ENCODE results near the gene FUT8.

Gene FUT8

GRCh38 chr14:65772921-65773574, 360.5 kb downstream of the FUT8 start:
- no peak for DNase-seq (ENCODE audit: low read depth in 2 of 2)

DNA sequence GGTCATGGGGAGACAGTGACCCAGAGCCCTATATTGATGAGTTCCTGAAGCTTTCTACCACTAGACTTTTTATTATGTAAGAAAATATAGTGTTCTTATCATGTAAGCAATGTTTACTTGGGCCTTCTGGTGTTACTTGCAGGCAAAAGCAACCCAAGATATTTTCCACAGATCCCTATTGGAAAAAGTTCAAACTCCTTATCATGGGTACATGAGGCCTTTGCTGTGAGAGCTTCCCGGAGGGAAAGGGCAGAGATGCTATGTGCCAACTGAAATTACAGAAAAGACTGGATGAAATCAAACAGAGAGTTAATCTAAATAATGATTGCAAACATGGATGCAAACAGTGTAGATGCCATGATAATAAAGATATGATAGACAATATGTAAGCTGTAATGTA, 361.5 kb downstream of the FUT8 start:
- DNase-seq (ENCODE audit: low read depth in 2 of 2) = no peak

DNA sequence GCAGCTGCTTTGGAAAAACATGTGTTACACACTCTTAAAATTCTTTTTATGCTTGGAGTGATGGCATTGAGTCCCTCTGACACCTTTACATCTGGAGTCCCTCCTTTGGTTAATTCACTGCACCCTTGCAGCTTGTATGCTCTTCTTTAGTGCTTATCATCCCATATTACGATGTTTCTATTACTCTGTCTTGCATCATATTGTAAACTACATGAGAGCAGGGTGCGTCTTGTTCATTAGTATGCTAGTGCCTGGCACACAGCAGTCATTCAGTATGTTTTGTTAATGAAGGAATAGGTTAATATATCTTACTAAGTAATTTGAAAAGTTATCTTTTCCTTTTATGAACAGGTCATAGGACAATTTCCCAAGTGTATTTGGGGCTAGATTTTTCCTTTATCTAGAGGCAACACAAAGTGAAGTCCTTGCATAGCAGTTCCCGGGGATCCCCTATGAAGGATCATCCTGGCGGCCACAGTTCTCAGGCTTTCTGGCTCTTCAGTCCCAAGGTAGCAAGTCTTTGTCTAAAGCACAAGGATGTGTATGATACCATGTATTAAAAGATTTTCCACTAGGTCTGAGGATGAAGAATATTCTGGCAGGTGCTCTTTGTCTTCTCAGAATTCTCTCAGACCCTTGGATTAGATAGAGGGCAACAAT, 363.8 kb downstream of the FUT8 start:
- DNase-seq (ENCODE audit: low read depth in 2 of 2) = no peak

GRCh38 chr14:65780566-65780965, 368.0 kb downstream of the FUT8 start:
- DNase-seq (ENCODE audit: low read depth in 2 of 2) = no peak

DNA sequence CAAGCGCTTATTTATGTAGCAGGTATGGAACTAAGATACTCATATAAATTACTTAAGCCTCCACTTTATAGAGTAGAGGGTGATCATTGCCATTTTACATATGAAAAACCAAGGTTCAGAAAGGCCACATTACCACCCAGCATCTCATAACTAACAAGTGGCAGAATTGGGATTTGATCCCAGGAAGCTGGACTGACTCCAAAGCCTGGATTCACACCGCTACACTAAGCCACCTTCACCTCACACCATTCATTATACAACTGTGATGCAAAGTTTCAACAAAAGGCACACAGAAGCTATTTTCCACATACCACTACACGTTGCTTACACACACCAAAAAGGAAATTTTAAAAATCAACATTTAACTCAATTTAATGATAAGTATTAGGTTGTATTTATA, 370.6 kb downstream of the FUT8 start:
- no peak for DNase-seq (ENCODE audit: low read depth in 2 of 2)

DNA sequence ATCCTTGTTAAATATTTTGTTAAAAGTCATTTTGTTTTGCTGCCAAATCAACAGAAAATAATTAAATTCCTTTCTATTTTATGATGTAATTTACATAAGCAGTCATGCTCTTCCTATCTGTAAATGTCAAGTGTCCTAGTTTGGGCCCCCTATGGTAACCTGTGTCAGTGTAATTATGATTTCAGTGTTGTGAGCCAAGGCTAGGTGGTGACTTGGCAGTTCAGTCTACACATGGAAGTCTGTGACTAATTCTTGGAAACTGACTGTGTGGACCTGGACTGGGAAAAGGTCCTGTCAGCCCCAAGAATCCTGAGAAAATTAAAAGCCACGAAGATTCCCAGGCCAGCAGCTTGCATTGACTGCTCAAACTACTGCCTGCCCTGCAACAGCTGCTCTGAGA, 371.0 kb downstream of the FUT8 start:
- no peak for DNase-seq (ENCODE audit: low read depth in 2 of 2)

DNA sequence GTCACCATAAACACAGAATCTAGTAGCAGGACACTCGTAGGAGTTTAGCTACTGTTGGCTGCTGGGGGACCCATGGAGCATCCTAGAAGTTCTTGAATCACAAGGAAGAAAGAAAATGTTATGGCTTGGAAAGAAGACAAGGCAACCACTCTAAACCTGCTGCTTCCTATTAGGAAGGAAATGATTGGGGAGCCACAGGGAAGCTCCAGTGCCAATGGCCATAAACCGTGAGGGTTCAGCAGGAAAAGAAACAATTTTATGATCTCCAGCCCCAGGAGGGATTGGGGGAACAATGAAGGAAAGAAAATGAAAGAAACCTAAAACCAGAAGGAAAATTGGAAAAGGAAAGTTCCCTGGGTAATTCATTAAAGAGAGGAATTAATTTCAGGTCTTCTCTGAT, 372.0 kb downstream of the FUT8 start:
- DNase-seq (ENCODE audit: low read depth in 2 of 2) = no peak

- no peak for DNase-seq (ENCODE audit: low read depth in 2 of 2)
These were observed 374.9 kb downstream of the FUT8 start for GRCh38 chr14:65787461-65787860.

DNA sequence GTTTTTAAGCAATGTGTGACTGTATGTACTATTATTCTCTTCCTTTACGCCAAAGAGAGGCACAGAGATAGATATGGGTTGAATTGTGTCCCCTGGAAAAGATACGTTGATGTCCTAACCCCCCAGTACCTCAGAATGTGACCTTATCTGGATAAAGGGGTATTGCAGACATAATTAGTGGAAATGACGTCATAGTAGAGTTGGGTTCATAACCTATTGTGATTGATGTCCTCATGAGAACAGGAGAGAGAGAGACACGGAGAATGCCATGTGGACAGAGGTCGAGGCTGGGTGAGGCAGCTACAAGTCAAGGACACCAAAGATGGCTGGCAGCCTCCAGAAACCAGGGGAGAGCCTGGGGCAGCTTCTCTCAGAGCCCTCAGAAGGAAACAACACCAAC, 376.3 kb downstream of the FUT8 start:
- DNase-seq (ENCODE audit: low read depth in 2 of 2) = no peak

DNA sequence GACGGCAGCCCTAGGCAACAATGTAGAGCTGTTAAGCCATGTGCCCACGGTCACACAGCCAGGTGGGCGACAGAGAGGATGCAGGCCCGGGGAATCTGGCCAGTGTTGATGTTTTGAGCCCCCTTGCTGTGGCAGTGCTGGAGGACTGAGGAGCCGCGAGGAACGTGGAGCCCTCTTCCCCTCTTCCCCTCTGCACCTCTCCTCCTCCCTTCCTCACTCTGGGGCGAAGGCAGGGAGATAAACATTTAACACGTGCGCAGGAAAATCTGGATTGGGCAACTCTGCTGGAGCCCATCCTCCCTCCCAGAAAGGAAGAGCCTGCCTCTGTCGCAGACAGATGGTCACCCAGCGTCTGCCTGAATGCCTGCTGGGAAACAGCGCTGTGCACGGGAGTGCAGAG, 376.8 kb downstream of the FUT8 start:
- no peak for DNase-seq (ENCODE audit: low read depth in 2 of 2)

GRCh38 chr14:65790172-65790815, 377.8 kb downstream of the FUT8 start:
- no peak for DNase-seq (ENCODE audit: low read depth in 2 of 2)

DNA sequence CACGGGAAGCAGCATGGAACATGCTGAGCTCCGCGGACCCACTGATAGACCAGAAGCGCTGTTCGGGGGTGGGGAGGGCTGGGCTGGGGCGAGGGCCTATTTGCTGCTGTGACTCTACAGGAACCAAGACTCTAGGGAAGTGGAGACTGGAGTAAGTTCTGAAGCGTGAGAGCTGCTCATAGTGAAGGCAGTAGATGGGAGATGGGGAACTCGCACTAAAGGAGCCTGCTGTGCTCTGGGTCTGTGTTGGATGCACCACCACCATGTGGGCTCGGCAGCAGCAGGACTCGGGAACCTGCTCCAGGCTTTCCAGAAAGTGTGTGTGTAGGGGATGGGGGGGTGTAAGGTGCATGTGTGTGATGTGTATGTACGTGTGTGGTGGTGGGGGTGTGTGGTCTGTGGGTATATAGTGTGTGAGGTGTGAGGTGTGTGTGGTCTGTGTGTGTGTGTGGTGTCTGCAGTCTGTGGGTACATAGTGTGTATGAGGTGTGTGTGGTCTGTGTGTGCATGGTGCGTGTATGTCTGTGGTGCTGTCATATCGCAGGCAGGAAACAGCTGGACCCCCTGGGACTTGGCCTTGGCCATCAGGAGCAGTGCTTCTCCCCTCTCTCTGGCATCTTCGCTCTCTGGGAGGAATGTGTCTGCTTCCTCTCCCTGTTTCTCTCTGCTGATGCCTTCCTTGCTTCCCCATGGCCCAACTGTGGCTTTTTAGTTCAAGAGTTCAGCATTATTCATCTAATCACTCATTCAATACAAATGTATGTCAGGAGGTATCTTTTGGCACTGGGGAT, 378.9 kb downstream of the FUT8 start:
- no peak for DNase-seq (ENCODE audit: low read depth in 2 of 2)

- DNase-seq (ENCODE audit: low read depth in 2 of 2) = no peak
These were observed 379.8 kb downstream of the FUT8 start for GRCh38 chr14:65792208-65792905.
